NCI-H1092 treated with DMSO at 0.1 percent for 48 hours (cell line): ENCODE results near the gene MBD5.

Source experiments
- DNase-seq: peaks from one replicate; lab custom pipeline; 2025; lab: John Stamatoyannopoulos, UW

Gene MBD5

GRCh38 chr2:148303161-148303560, 282.3 kb downstream of the MBD5 start:
- no peak for DNase-seq

- no peak for DNase-seq
Observed at GRCh38 chr2:148305476-148305875, 284.6 kb downstream of the MBD5 start.

DNA sequence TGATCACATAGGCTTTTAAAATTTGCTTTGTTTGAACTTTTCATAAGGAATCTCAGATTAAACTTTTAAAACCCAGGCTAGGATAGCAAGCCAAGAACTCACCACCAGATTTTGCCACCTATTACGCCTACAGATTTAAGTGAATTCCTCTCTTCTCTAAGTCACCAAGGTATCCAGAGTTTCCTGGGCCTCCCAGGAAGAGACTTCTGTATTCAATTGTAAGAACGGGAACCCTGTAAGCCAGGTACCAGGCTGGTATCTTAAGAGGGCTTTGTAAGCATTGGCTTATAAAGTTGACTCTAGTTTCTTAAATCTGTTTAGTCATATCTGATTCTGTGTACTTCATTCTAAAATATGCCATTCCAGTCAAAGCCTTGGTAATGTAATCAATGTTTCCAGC, 285.1 kb downstream of the MBD5 start:
- DNase-seq: no peak

- DNase-seq: no peak
Observed at GRCh38 chr2:148317598-148317997, 296.7 kb downstream of the MBD5 start.

- no peak for DNase-seq
Observed at GRCh38 chr2:148338541-148338940, 317.6 kb downstream of the MBD5 start.

GRCh38 chr2:148342086-148342485, 321.2 kb downstream of the MBD5 start:
- DNase-seq: no peak

DNA sequence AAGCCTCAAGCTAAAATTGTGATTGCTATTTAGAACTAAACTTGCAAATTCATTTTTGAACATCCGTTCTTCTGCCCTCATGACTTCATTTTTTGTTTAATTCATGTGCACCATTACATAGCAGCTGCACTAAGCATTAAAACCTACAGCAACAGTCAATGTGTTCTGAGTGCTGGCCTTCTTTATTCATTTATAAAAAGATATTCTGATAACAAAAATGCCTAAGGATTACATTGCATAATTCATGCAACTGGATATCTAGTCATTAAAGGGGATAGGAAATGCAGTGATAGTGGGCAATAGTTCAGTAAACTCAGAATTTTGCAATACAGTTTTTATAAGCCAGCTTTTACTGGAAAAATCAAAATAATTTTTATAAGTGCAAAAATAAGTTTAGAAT, 329.3 kb downstream of the MBD5 start:
- DNase-seq: no peak

- no peak for DNase-seq
Observed at GRCh38 chr2:148351437-148352143, 330.7 kb downstream of the MBD5 start.

- no peak for DNase-seq
Observed at GRCh38 chr2:148358375-148358774, 337.5 kb downstream of the MBD5 start.

DNA sequence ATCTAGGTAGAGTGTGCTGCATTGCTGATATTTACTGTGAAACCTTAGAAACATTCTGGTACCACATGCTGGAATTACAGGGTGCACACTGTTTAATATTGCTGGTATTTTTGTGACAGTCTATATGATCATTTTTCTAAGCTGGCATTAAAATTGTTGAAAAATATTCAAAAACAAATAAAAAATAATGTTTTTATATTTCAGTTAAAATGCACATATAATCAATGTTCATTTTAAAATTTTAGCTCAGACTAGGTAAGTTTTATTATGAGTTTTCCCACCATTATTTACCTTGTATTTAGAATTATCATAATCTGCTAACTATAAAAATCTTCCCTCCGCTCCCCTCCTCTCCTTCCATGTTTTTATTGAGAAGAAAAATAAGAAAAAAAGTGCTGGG, 339.8 kb downstream of the MBD5 start:
- no peak for DNase-seq

GRCh38 chr2:148362144-148362796, 341.4 kb downstream of the MBD5 start:
- DNase-seq: no peak

- DNase-seq: no peak
Observed at GRCh38 chr2:148375214-148375613, 354.3 kb downstream of the MBD5 start.

DNA sequence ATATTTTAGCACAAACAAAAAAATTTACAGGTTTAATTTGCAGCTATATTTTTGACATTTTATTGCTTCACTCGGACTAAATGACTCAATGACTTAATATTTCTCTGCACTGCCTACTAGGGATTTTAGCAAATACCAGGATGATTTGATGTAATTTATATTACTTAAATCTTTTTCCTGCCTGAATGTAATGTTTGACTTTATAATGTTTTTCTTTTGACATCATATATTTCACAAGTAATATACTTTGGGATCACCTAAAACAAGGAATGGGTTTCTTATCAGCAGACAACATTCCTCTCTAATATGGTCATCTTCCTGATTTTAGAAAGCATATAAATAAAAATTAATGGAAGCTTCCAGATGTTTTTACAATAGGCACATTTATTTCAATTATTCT, 370.4 kb downstream of the MBD5 start:
- no peak for DNase-seq

- no peak for DNase-seq
Observed at GRCh38 chr2:148402786-148403185, 381.9 kb downstream of the MBD5 start.

GRCh38 chr2:148410899-148411298, 390.0 kb downstream of the MBD5 start:
- no peak for DNase-seq

DNA sequence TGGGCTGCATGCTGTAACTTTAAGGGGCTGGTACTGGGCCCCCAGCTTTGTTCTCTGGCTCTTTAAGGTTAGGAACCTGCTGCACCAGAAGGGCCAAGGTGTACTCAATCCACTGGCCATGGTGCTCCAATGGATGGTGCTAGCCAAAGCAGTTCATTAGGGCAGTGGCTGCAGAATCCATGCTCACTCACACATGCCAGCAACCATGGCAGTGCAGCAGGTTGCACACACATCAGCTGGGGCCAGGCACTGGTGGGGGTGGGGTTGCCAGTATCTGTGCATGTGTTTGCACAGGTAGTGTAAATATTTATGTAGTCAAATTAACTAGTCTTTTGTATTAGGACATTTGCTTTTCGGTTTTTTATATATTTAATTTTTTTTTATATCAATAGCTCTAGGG, 395.4 kb downstream of the MBD5 start:
- no peak for DNase-seq

DNA sequence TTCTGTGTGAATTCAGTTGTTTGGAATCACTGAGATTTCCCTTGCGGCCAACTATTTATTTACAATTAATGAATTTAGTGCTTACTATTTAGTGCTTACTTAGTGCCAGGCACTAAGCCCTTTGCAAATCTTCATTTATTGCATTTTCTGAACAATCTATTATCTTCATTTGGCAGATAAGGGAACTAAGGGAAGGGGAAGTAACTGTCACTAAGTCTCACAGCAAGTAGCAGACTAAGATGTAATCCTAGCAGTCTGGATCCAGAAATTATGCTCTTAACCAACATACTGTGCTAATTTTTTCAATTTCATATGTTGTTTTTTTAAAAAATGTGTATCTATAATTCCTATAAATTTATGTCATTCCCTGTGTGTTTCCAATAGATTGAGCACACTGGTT, 409.2 kb downstream of the MBD5 start:
- DNase-seq: no peak

GRCh38 chr2:148447877-148448276, 427.0 kb downstream of the MBD5 start:
- no peak for DNase-seq

GRCh38 chr2:148450531-148450930, 429.6 kb downstream of the MBD5 start:
- no peak for DNase-seq

DNA sequence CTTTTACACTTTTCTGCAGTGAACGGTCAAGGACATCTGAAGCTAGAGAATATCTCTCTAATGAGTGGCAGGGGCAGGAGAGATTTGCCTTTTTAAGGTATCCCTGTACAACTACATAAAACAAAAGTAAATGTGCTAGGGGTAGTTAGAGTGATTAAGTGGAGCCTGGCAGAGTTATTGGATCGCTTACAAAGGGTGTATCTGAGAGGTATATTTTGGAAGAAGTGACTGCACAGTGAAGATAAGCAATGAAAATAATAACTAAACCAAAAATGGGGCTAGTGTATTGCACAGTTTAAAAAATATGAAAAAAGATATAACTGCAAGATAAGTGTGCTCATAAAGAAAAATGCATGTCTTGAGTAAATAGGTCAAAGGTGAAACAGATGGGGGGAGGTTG, 430.2 kb downstream of the MBD5 start:
- DNase-seq: no peak

- DNase-seq: no peak
Observed at GRCh38 chr2:148455791-148456190, 434.9 kb downstream of the MBD5 start.

GRCh38 chr2:148458171-148458570, 437.3 kb downstream of the MBD5 start:
- DNase-seq: no peak

DNA sequence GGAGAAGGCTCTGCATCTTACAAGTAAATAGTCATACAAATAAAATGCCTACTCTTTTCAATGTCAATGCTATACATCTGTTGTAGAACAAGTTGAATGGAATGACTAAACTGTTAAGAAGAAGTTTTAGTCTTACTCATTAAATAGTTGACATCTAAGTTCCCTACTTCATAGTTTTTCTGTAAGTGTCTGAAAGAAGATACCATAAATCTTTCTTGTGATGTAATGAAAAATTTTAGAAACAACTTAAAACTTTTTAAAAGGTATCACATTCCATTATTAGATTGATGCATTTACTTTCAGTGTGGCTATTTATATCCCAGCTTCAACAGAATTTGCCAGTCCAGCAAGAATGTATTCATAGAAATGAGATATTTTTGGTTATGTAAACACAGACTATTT, 438.5 kb downstream of the MBD5 start:
- no peak for DNase-seq

GRCh38 chr2:148461876-148462275, 441.0 kb downstream of the MBD5 start:
- DNase-seq: no peak
